Measurements from ENCODE around the gene TRIM29. TPM values are rescaled to one million over a fixed set of nuclear protein-coding genes. Genes with fewer than 3 reads are reported as not detected.

The TRIM29 gene
- total and polyA plus RNA-seq, 12 donors = 0.24 to 4.3 (median 1.1) TPM; not detected in 3

GRCh38 chr11:120102050-120102863 is 35.7 kb downstream of the TRIM29 start:
- TF ChIP-seq CTCF (IDR thresholded peaks at IDR 0.05) (no peak), POLR2A (IDR thresholded peaks at IDR 0.05) (no peak)
- Histone ChIP-seq H3K27ac (no peak overlapping the region), H3K27me3 (no peaks in the 10 kb centered on the region), H3K4me3 (no peak overlapping the region), H3K9me3 (replicated peaks in 1 of 3) (no peaks in the 10 kb centered on the region), H3K4me1 (replicated peaks in 1 of 2) (no peaks in the 10 kb centered on the region), H3K36me3 (replicated peaks in 1 of 2) (no peaks in the 10 kb centered on the region)
- 50 to 100% (median 71%) methylated on average over 1 to 8 of the region's 8 CpGs for WGBS, 4 donors
- DNase-seq = no peak
- intact Hi-C loops (cut with DNase I) = loop anchor here in 1 of 2 donors (5.0 kb wide), 1 partner anchor 620 kb away; no protein-coding TSS in a partner anchor

GRCh38 chr11:120098503-120099020 is 39.4 kb downstream of the TRIM29 start:
- Histone ChIP-seq H3K27ac (no peak overlapping the region), H3K27me3 (no peaks in the 10 kb centered on the region), H3K9me3 (replicated peaks in 1 of 3) (no peaks in the 10 kb centered on the region), H3K4me1 (replicated peaks in 1 of 2) (no peaks in the 10 kb centered on the region), H3K4me3 (no peak overlapping the region), H3K36me3 (replicated peaks in 1 of 2) (no peaks in the 10 kb centered on the region)
- intact Hi-C loops (cut with DNase I) = no loop called here
- 52 to 91% (median 79%) methylated on average over 4 to 14 of the region's 14 CpGs for WGBS, 4 donors
- TF ChIP-seq POLR2A (IDR thresholded peaks at IDR 0.05) (no peak), CTCF (IDR thresholded peaks at IDR 0.05) (no peak)
- peak in 1 of 7 donors; percentile 1 for DNase-seq

GRCh38 chr11:120097721-120098385 is 40.1 kb downstream of the TRIM29 start:
- Histone ChIP-seq H3K4me3 (no peak overlapping the region), H3K36me3 (replicated peaks in 1 of 2) (no peaks in the 10 kb centered on the region), H3K27ac (no peak overlapping the region), H3K4me1 (replicated peaks in 1 of 2) (no peaks in the 10 kb centered on the region), H3K27me3 (no peaks in the 10 kb centered on the region), H3K9me3 (replicated peaks in 1 of 3) (no peaks in the 10 kb centered on the region)
- WGBS, 4 donors = 67 to 84% (median 76%) methylated on average over 6 to 10 of the region's 10 CpGs
- DNase-seq = peak in 1 of 7 donors; percentile 2
- intact Hi-C loops (cut with DNase I) = no loop called here
- no peak for TF ChIP-seq POLR2A (IDR thresholded peaks at IDR 0.05)
- no peak for TF ChIP-seq CTCF (IDR thresholded peaks at IDR 0.05)
